Measurements from ENCODE around the gene PCCB. TPM values are rescaled to one million over a fixed set of nuclear protein-coding genes. Genes with fewer than 3 reads are reported as not detected.

PCCB gene
- total RNA-seq, 4 donors from 2014 or later = 31.2 to 95.8 (median 60.3) TPM

DNA sequence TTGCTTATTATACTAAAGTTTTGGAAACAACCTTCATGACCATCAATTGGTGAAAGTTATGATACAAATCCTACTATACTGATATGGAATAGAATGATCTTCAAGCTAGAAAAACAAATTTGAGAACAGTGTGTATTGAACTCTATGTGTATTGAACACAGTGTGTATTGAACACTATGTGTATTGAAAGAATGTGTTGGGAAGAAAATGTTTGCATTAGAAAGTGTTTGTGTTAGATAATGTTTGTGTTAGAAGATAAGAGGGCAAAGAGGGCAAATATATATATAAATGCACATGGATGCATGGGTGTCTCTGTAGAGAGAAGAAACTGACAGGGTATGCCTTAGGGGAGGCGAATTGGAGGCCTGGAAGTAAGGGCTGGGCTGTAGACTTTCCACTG, 42.4 kb downstream of the PCCB start:
- no peak for TF ChIP-seq POLR2A (IDR thresholded peaks at IDR 0.05)
- Histone ChIP-seq H3K36me3 (no peaks in the 10 kb centered on the region), H3K9me3 (no peaks in the 10 kb centered on the region), H3K4me3 (replicated peaks in 1 of 3) (no peak overlapping the region), H3K27ac (no peak overlapping the region), H3K4me1 (no peaks in the 10 kb centered on the region), H3K27me3 (no peaks in the 10 kb centered on the region)
- intact Hi-C loops (cut with DNase I) = no loop called here
- WGBS, 2 donors = 95 to 100% methylated on average over 1 of the region's 1 CpG
- no peak for DNase-seq

DNA sequence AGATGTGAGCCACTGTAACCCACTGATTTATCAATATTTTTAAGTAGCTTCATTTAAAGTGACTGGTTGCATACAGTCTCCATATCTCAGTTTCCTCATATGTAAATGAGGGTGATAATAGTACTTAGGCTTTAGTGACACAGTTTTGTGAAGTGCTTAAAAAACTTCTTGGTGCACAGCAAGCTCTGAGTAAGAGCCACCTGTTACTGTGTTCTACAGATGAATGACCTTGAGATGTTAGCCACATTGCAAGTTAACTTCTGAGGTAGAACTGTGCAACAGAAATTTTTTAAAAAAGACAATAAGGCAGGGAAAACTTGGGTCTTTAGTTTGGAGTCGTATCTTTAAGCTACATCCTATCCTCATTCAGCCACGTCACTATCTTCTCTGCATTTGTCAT, 43.1 kb downstream of the PCCB start:
- 94 to 97% methylated on average over 2 of the region's 2 CpGs for WGBS, 2 donors

DNA sequence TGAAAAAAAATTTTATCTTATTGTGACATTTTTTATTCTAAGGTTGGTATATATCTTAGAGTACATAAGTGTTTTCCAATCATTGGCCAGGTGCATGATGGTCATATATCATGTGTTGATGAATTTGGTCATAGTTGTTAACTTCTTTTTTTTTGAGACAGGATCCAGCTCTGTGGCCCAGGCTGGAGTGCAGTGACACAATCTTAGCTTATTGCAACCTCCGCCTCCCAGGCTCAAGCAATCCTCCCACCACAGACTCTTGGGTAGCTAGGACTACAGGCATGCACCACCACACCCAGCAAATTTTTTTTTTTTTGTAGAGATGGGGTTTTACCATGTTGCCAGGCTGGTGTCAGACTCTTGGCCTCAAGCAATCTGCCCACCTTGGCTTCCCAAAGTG, 44.0 kb downstream of the PCCB start:
- no peaks in the 10 kb centered on the region for H3K4me1 ChIP-seq
- 92 to 100% methylated on average over 1 of the region's 1 CpG for WGBS, 2 donors
- no peak overlapping the region for H3K27ac ChIP-seq
- peaks cover 3 to 7% of the 10 kb centered on the region in 2 donors for H3K36me3 ChIP-seq
- no peak for DNase-seq
- no peaks in the 10 kb centered on the region for H3K9me3 ChIP-seq
- intact Hi-C loops (cut with DNase I) = no loop called here
- no peaks in the 10 kb centered on the region for H3K27me3 ChIP-seq
- TF ChIP-seq, protein P1, sequence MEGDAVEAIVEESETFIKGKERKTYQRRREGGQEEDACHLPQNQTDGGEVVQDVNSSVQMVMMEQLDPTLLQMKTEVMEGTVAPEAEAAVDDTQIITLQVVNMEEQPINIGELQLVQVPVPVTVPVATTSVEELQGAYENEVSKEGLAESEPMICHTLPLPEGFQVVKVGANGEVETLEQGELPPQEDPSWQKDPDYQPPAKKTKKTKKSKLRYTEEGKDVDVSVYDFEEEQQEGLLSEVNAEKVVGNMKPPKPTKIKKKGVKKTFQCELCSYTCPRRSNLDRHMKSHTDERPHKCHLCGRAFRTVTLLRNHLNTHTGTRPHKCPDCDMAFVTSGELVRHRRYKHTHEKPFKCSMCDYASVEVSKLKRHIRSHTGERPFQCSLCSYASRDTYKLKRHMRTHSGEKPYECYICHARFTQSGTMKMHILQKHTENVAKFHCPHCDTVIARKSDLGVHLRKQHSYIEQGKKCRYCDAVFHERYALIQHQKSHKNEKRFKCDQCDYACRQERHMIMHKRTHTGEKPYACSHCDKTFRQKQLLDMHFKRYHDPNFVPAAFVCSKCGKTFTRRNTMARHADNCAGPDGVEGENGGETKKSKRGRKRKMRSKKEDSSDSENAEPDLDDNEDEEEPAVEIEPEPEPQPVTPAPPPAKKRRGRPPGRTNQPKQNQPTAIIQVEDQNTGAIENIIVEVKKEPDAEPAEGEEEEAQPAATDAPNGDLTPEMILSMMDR (IDR thresholded peaks at IDR 0.05) = no peak
- TF ChIP-seq POLR2A (IDR thresholded peaks at IDR 0.05) = no peak
- H3K4me3 ChIP-seq (replicated peaks in 1 of 3) = no peak overlapping the region

More for the DNA sequence above, 43.1 kb downstream of the PCCB start:
- H3K9me3 ChIP-seq = no peaks in the 10 kb centered on the region
- intact Hi-C loops (cut with DNase I) = no loop called here
- H3K36me3 ChIP-seq = no peaks in the 10 kb centered on the region
- DNase-seq = no peak
- no peak overlapping the region for H3K4me3 ChIP-seq (replicated peaks in 1 of 3)
- TF ChIP-seq, protein P1 (IDR thresholded peaks at IDR 0.05) = no peak
- TF ChIP-seq POLR2A (IDR thresholded peaks at IDR 0.05) = no peak
- H3K27ac ChIP-seq = no peak overlapping the region
- no peaks in the 10 kb centered on the region for H3K4me1 ChIP-seq
- H3K27me3 ChIP-seq = no peaks in the 10 kb centered on the region

DNA sequence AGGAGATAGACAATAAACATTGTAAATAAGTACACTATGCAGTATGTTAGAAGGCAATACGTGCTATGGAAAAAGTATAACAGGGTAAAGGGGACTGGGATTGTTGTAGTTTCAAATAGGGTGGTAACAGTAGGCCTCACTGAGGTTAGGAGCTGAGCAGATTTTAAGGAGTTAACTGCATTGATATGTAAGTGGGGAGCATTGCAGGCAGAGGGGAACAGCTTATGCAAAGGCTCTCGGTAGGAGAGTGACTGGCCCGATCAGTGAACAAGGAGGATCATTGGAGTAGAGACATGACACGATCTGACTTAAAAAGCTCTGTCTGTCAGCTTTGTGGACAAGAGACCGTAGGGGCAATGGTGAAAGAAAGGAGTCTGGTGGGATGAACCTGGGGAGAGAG, 46.8 kb downstream of the PCCB start:
- Histone ChIP-seq H3K4me1 (no peaks in the 10 kb centered on the region), H3K27me3 (no peaks in the 10 kb centered on the region), H3K9me3 (no peaks in the 10 kb centered on the region), H3K36me3 (peaks cover 7 to 17% of the 10 kb centered on the region in 2 donors), H3K4me3 (replicated peaks in 1 of 3) (no peak overlapping the region), H3K27ac (no peak overlapping the region)
- 83 to 85% methylated on average over 5 of the region's 5 CpGs for WGBS, 2 donors
- intact Hi-C loops (cut with DNase I) = no loop called here
- TF ChIP-seq POLR2A (IDR thresholded peaks at IDR 0.05) = no peak
- TF ChIP-seq, protein P1 (IDR thresholded peaks at IDR 0.05) = no peak
- no peak for DNase-seq

DNA sequence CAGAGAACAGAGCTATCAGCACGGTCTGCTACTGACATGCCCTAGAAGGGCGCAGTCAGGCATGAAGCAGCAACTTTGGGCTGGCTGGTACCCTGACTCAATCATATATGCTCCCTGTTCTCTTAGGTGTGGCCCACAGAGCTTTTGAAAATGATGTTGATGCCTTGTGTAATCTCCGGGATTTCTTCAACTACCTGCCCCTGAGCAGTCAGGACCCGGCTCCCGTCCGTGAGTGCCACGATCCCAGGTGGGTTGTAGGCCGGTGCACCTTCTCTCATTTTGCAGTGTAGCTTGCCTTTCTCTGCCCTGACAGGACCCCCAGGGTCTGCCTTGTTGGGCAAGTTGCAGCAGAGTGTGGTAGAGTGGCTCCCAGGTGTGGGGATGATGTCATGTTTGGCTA, 47.7 kb downstream of the PCCB start:
- H3K4me3 ChIP-seq (replicated peaks in 1 of 3) = no peak overlapping the region
- H3K9me3 ChIP-seq = no peaks in the 10 kb centered on the region
- TF ChIP-seq, protein P1 (IDR thresholded peaks at IDR 0.05) = no peak
- TF ChIP-seq POLR2A (IDR thresholded peaks at IDR 0.05) = no peak
- H3K27ac ChIP-seq = no peak overlapping the region
- H3K36me3 ChIP-seq = peaks cover 7 to 17% of the 10 kb centered on the region in 2 donors
- no peak for DNase-seq
- no peaks in the 10 kb centered on the region for H3K27me3 ChIP-seq
- 94 to 97% methylated on average over 8 of the region's 8 CpGs for WGBS, 2 donors
- no peaks in the 10 kb centered on the region for H3K4me1 ChIP-seq
- intact Hi-C loops (cut with DNase I) = no loop called here

DNA sequence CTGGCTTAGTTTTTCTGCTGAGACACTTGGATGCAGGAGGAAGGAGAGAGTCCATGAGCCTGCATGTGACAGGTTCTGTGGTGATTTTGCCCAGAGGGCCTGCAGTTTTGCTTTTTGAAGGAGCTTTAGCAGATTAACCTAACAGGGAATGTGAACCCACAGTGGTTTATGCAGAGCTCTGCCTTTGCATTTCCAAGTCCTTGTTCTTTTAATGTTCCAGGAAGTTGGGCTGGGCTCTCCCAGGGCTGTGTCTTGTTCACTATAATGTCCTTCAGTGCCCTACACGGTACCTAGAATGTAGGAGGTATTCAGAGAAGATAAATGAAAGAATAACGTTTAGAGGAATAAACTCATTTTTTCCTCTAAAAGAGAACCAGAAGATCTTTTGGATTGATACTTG, 50.3 kb downstream of the PCCB start:
- TF ChIP-seq, protein P1 (IDR thresholded peaks at IDR 0.05) = no peak
- TF ChIP-seq POLR2A (IDR thresholded peaks at IDR 0.05) = no peak

More for the DNA sequence above, 50.3 kb downstream of the PCCB start:
- Histone ChIP-seq H3K36me3 (peaks cover 7 to 17% of the 10 kb centered on the region in 2 donors), H3K27me3 (no peaks in the 10 kb centered on the region), H3K4me3 (replicated peaks in 1 of 3) (no peak overlapping the region), H3K9me3 (no peaks in the 10 kb centered on the region), H3K27ac (no peak overlapping the region), H3K4me1 (no peaks in the 10 kb centered on the region)
- DNase-seq = no peak
- intact Hi-C loops (cut with DNase I) = loop anchor here (10.0 kb wide), 1 partner anchor 714 kb away; no protein-coding TSS in a partner anchor
- WGBS, 2 donors = 95 to 96% methylated on average over 2 of the region's 2 CpGs

Measured in thyroid gland (tissue), 4 donors.